Suprapubic skin (tissue), 4 donors: ENCODE measurements around the gene NCKAP5. TPM values are rescaled to one million over a fixed set of nuclear protein-coding genes. Genes with fewer than 3 reads are reported as not detected.

Experiments
- DNase-seq, 2 donors: peaks; one replicate each; pipeline ENCODE4 v3.0.0-alpha.2; 2019; ENCODE audit warnings: low spot score in 2 of 2
- H3K27ac ChIP-seq: fragments of 200-600 bp; sonication (generic); one replicate; pipeline ENCODE4 v1.5.1; 2019
- H3K27me3 ChIP-seq: fragments of 200-600 bp; sonication (generic); one replicate; pipeline ENCODE4 v1.5.1; 2019
- H3K36me3 ChIP-seq: fragments of 200-600 bp; sonication (generic); one replicate; pipeline ENCODE4 v1.5.1; 2019
- H3K4me1 ChIP-seq: fragments of 200-600 bp; sonication (generic); one replicate; pipeline ENCODE4 v1.5.1; 2019
- H3K4me3 ChIP-seq: fragments of 200-600 bp; sonication (generic); one replicate; pipeline ENCODE4 v1.5.1; 2019; ENCODE audit warnings: mild to moderate bottlenecking
- H3K9me3 ChIP-seq: fragments of 200-600 bp; sonication (generic); one replicate; pipeline ENCODE4 v1.5.1; 2019
- EP300 ChIP-seq: sonication (generic); formaldehyde crosslinking; IDR thresholded peaks from one replicate; pipeline ENCODE4 v1.6.1; 2017; ENCODE audit warnings: antibody characterized with exemption
- POLR2A ChIP-seq, 2 donors: fragments of 450-650 bp; IDR thresholded peaks; one replicate each; pipeline ENCODE4 v1.6.1; 2017; ENCODE audit warnings: antibody characterized with exemption in 2 of 2, mild to moderate bottlenecking in 2 of 2, moderate library complexity in 2 of 2
- POLR2AphosphoS5 ChIP-seq, 3 donors: sonication (generic); formaldehyde crosslinking; IDR thresholded peaks; one replicate each; pipeline ENCODE4 v1.6.1; 2017; ENCODE audit warnings: antibody characterized with exemption in 3 of 3
- WGBS: methylation state at CpG from one replicate; pipeline ENCODE4 v1.1.5; 2018; 5-methylcytosine and 5-hydroxymethylcytosine counted together
- total RNA-seq, 4 donors: library from RNA; depleted of rRNA; stranded (reverse); fragments of >200 nt; gene quantifications; one replicate each; pipeline ENCODE4 v1.1.0, GENCODE V29; 2016
- TF ChIP-seq, protein P1 (sequence below), 2 donors: fragments of 200-600 bp in 1 of 2; fragments of 450-650 bp in 1 of 2; sonication (generic) in 1 of 2; IDR thresholded peaks; one replicate each; pipeline ENCODE4 v1.5.1; 2016 to 2019; ENCODE audit warnings: antibody characterized with exemption in 2 of 2, mild to moderate bottlenecking in 1 of 2, moderate library complexity in 1 of 2

Gene NCKAP5
- total RNA-seq, 4 donors from 2014 or later: 2.8 to 6.4 (median 4.2) TPM

DNA sequence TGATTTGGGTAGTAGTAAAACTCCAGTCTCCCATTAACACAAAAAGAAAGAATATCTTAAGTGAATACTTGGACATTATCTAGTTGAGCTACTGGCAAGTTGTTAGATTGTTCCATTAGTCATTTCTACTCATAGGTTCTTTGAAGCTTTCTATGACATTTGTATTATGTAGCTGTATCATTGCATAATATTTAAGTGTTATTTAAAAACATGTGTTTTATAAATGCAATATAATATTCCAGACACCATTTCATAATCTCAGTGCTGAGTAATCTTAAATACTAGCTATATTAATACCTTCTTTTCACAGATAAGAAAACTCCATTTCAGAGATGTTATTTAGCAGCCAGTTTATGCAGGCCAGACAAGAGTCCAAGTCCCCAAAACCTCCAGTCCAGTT is 271.9 kb downstream of the NCKAP5 start:
- Histone ChIP-seq H3K9me3 (no peaks in the 10 kb centered on the region), H3K36me3 (no peaks in the 10 kb centered on the region), H3K4me1 (no peaks in the 10 kb centered on the region), H3K4me3 (no peak overlapping the region), H3K27me3 (no peaks in the 10 kb centered on the region), H3K27ac (no peak overlapping the region)
- no peak for TF ChIP-seq POLR2A (IDR thresholded peaks at IDR 0.05)
- no peak for TF ChIP-seq EP300
- TF ChIP-seq POLR2AphosphoS5 (IDR thresholded peaks at IDR 0.05): no peak
- TF ChIP-seq, protein P1, sequence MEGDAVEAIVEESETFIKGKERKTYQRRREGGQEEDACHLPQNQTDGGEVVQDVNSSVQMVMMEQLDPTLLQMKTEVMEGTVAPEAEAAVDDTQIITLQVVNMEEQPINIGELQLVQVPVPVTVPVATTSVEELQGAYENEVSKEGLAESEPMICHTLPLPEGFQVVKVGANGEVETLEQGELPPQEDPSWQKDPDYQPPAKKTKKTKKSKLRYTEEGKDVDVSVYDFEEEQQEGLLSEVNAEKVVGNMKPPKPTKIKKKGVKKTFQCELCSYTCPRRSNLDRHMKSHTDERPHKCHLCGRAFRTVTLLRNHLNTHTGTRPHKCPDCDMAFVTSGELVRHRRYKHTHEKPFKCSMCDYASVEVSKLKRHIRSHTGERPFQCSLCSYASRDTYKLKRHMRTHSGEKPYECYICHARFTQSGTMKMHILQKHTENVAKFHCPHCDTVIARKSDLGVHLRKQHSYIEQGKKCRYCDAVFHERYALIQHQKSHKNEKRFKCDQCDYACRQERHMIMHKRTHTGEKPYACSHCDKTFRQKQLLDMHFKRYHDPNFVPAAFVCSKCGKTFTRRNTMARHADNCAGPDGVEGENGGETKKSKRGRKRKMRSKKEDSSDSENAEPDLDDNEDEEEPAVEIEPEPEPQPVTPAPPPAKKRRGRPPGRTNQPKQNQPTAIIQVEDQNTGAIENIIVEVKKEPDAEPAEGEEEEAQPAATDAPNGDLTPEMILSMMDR (IDR thresholded peaks at IDR 0.05): no peak
- DNase-seq: no peak

DNA sequence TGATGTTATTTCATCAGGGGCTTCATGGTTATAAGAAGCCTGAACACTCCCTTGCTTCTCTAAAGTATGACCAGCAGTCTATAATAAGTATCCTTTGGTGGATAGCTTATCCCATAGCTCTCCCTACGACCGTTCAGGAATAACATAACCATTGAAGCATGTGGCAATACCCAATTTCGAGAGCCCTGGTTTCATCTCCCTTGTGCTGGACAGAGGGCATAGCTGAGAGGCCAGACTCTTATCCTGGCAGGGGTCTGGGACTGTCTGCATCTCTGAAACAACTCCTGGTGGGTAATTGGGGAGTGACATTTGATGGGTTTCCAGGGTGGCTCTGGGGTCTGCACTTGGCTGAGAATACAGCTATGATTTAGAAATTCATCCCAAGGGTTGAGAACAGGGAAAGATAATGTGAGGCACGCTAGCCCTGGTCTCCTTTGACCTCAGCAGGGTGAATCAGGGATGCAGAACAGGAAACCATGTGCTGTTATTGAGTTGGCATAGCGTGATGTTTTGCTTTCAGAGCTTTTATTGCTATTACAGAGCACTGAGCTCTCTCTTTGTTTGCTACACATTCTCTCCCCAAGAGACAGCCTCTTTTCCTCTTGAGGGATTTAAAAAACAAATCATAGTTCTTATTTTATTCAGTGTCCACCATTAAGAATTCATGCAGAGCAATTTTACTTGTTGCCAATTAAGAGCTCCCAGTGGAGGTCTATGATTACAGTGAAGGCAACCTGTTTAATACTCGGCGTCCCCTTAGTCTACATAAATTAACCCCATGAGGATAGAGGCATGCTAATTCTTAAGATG is 274.5 kb downstream of the NCKAP5 start:
- Histone ChIP-seq H3K27me3 (no peaks in the 10 kb centered on the region), H3K27ac (no peak overlapping the region), H3K9me3 (no peaks in the 10 kb centered on the region), H3K4me3 (no peak overlapping the region), H3K4me1 (no peaks in the 10 kb centered on the region), H3K36me3 (no peaks in the 10 kb centered on the region)
- no peak for DNase-seq
- no peak for TF ChIP-seq POLR2AphosphoS5 (IDR thresholded peaks at IDR 0.05)
- TF ChIP-seq POLR2A (IDR thresholded peaks at IDR 0.05): no peak
- no peak for TF ChIP-seq EP300
- TF ChIP-seq, protein P1 (IDR thresholded peaks at IDR 0.05): no peak
- WGBS: 70% methylated on average over 7 of the region's 7 CpGs

DNA sequence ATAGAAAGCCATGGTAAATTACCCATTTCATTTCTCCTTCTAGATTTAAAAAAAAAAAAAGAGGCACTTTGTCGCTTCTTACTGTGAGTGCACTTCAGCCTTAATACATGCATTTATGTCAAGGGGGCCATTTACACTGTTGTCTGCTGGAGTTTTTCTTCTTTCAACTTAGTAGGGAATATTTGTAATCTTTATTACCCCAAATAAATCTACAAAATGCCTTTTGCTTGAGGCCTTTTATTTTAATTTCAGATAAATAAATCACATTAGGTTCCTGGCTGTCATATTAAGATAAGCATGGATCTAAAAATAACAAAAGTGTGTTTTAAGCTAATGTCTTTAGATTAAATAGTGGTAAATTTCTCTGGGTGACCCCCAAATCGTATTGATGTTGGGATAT is 276.0 kb downstream of the NCKAP5 start:
- WGBS: 75% methylated on average over 2 of the region's 2 CpGs
- no peaks in the 10 kb centered on the region for H3K36me3 ChIP-seq
- no peak overlapping the region for H3K27ac ChIP-seq
- no peaks in the 10 kb centered on the region for H3K27me3 ChIP-seq
- no peaks in the 10 kb centered on the region for H3K9me3 ChIP-seq
- no peaks in the 10 kb centered on the region for H3K4me1 ChIP-seq
- DNase-seq: no peak
- H3K4me3 ChIP-seq: no peak overlapping the region
- TF ChIP-seq, protein P1 (IDR thresholded peaks at IDR 0.05): no peak
- TF ChIP-seq EP300 (no peak), POLR2A (IDR thresholded peaks at IDR 0.05) (no peak), POLR2AphosphoS5 (IDR thresholded peaks at IDR 0.05) (no peak)

DNA sequence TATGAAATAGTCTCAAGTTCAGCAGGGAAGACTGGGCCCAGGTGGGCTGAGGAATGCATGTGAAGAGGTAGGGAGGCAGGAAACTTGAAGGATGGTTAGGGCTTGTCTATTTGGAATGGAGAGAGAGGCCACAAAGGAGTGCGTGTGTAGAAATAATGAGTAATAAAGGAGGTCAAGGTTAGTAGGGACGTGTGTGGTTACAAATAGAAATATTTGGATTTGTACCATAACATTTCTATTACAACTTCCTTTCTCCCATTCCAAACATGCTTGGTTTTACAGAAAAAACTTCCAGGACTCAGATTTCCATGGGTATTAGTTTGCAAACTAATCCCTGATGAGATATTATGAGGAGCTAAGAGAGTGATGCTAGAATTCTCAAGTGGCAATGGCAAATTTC is 280.6 kb downstream of the NCKAP5 start:
- Histone ChIP-seq H3K36me3 (no peaks in the 10 kb centered on the region), H3K27me3 (no peaks in the 10 kb centered on the region), H3K4me1 (no peaks in the 10 kb centered on the region), H3K27ac (no peak overlapping the region), H3K4me3 (no peak overlapping the region), H3K9me3 (no peaks in the 10 kb centered on the region)
- DNase-seq: no peak
- no peak for TF ChIP-seq EP300
- no peak for TF ChIP-seq POLR2A (IDR thresholded peaks at IDR 0.05)
- TF ChIP-seq POLR2AphosphoS5 (IDR thresholded peaks at IDR 0.05): no peak
- TF ChIP-seq, protein P1 (IDR thresholded peaks at IDR 0.05): no peak
- WGBS: 63% methylated on average over 2 of the region's 2 CpGs

DNA sequence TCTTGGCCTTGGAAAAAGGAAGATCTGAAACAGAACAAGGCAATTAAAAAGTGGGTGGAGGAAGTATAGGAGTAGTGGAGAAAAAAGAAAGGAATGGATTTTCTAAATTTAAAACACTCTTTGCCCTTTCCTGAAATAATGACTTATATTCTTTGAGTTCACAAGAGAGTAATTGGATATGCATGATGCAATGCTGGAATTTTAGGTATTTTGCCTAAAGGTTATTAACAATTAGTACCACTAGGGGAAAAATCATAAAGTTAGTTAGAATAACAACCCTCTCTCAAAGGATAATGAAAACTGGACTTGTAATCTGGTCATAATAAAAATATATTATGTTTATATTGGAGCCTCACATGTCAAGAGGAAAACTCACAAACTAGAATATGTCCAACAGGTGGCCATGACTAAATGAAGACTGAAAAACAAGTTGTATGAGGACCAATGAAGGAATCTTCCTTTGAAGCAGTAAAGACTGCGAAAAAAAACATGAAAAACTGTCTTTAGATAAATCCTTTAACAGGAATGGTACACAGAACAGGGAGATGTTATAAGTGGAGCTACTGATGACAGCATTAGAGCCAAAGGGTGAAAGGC is 281.8 kb downstream of the NCKAP5 start:
- WGBS: 80% methylated on average over 1 of the region's 1 CpG
- H3K27ac ChIP-seq: no peak overlapping the region
- H3K4me3 ChIP-seq: no peak overlapping the region
- no peaks in the 10 kb centered on the region for H3K27me3 ChIP-seq
- no peaks in the 10 kb centered on the region for H3K4me1 ChIP-seq
- TF ChIP-seq POLR2A (IDR thresholded peaks at IDR 0.05) (no peak), EP300 (no peak), POLR2AphosphoS5 (IDR thresholded peaks at IDR 0.05) (no peak)
- TF ChIP-seq, protein P1 (IDR thresholded peaks at IDR 0.05): no peak
- H3K36me3 ChIP-seq: no peaks in the 10 kb centered on the region
- DNase-seq: no peak
- no peaks in the 10 kb centered on the region for H3K9me3 ChIP-seq
